ENCODE measurements around the gene TBXAS1. TPM values are rescaled to one million over a fixed set of nuclear protein-coding genes. Genes with fewer than 3 reads are reported as not detected.
"Not testable (repeated sequence)": the region's sequence is repeated elsewhere in the genome, so short reads cannot be mapped to it uniquely, and the experiment has no call there.

Gene TBXAS1
- total RNA-seq, 1 donor from 2014 or later = 3.8 TPM

DNA sequence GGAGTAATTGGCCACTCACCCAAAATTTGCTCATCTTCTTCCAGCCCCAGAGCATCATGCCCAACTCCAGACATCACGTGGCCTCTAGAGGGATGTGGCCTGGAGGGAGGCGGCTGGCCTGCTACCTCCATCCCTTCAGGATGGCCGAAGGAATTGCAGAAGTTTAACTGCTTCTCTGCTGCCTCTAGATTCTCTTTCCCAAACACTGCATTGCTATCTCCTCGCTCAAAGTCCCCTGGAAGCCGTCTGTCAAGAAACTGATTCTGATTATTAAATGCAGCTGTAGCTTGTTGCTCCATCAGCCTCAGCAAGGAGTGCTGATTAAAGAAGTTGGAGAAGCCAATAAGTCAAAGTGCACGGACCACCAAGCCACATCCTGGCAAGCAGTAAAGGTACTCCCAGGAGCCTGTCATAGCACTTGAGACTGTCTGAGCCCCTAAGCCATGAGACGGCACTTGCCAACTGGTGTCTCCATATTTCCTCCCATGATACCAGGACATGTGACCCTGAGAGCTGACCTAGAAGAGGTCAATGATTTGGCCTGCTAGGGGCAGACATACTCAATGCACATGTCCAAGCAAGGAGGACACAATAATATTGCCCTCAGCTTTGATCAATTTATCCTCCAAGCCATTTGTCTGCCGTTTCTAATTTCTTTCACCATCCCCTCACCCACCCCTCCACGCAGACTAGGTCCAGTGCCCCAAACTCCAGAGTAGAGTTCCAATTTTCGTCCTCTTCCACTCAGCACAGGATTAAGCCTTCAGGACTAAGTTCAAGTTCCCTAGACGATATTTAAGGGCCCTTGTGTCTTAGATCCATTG, 84.2 kb downstream of the TBXAS1 start:
- intact Hi-C loops (cut with micrococcal nuclease) = loop anchor here (10.0 kb wide), 1 partner anchor 268 kb away; no protein-coding TSS in a partner anchor

DNA sequence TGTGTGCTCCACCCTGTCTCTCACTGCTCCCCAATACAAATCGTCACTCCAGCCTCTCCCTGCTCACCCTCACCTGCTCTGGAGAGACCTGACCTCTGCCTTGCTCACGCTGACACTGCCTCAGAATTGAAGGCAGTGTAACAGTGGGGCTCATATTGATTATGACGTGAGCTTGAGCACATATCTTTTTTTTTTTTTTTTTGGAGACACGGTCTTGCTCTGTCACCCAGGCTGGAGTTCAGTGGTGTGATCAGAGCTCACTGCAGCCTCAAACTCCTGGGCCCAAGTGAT, 84.7 kb downstream of the TBXAS1 start:
- intact Hi-C loops (cut with micrococcal nuclease) = loop anchor here (10.0 kb wide), 1 partner anchor 269 kb away; no protein-coding TSS in a partner anchor

DNA sequence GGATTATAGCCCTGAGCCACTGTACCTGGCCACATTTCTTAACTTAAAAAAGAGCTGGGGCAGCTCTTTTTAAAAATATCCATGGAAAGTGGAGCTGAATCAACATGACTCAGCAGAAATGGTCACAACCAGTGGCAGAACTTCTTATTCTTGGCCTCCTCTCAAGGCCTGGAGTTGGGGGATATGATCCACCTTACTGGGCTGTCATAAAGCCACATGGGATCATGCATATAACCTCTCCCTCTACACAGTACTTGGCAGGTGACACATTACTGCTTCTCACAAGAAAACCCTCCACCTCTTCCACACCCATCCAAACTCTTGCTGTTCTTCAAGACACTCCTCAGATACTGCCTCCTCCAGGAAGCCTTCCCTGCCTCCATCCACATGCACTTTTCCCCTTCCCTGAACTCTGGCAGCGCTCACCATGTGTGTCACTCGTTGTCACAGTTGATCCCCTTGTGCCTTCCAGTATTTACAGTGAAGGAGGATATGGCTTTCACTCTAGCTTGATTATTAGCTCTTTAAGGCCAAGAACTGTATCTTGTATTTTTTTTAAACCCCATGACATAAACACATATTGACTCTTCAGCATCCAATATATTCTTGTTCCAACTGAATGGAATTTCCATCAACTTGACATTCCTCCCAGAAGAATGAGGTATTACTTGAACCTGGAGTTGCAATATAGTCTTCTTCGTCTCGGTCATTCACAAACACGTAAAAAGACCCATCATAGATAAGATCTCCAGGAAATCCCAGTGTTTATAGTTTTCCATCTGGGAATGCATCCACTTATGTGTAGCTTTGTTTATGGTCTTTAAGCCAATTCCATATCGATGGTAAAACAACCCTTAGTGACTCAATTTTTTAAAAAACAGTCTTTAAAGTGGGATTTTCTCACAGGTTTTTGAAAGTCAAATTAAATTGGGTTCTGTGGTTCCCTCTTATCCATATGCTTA, 85.5 kb downstream of the TBXAS1 start:
- intact Hi-C loops (cut with micrococcal nuclease) = loop anchor here (5.0 to 10.0 kb wide), 2 partner anchors 137 to 270 kb away; partner anchors contain the start of gene HIPK2

DNA sequence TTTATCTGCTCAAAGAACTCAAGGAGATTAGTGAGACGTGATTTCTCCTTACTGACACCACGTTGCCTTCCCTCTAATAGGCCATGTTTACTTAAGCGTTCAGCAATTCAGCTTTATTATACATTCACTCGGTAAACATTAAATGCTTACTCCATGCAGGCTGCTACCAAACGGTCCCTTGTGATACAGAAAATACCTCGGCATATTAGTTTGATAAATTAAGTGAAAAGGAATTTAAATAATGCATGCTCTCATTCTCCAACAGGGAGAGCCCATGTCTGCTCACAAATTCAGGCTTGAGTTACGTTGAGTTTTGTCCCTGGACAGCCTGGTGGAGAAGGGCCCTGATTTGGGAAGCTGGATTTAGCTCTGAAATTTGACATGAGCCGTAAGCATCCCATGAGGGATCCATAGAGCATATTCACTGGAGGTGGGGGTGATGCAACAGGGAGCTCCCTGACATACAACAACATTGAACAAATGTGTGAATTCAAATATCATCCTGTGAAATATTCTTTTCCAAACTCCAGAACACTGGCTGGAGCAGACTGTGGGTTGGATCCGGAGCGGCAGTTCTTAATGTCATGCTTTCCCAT, 86.3 kb downstream of the TBXAS1 start:
- intact Hi-C loops (cut with micrococcal nuclease) = loop anchor here (5.0 to 10.0 kb wide), 2 partner anchors 138 to 271 kb away; partner anchors contain the start of gene HIPK2

DNA sequence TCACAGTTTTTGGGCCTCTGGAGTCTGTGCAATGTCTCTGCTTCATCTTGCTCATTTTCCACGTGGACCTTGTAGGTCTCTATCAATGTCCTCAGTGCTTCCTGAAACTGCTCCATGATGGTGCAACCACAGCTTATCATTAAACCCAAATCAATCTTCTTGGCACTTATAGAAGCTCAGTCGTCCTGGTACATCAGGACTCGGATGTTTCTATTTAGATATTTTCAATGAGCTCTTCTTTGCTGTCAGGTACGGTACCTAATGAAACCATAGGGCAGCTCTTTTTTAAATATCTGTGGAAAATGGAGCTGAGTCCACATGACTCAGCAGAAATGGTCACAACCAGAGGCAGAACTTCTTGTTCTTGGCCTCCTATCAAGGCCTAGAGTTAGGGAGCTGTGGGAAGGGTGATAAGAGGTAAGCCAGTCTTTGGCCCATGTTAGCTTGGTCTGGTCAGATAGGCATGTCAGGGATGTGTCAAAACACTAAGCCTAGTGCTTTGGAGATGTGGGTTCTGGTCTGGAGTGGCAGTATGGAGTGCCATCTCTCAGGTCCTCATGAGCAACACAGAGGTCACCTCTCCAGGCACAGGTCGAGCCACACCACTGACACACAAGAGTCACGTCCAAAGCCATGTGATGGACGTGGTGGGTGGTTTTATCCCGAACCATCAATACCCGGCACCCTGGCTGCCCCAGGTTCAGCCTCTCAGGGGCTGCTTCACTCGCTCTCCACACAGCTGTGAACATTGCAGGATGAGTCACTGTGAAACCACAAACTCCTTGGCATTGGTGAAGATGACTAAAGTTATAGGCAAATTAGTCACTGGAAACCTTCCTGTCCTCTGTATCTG, 87.0 kb downstream of the TBXAS1 start:
- intact Hi-C loops (cut with micrococcal nuclease) = loop anchor here (5.0 to 10.0 kb wide), 2 partner anchors 139 to 271 kb away; partner anchors contain the start of gene HIPK2

DNA sequence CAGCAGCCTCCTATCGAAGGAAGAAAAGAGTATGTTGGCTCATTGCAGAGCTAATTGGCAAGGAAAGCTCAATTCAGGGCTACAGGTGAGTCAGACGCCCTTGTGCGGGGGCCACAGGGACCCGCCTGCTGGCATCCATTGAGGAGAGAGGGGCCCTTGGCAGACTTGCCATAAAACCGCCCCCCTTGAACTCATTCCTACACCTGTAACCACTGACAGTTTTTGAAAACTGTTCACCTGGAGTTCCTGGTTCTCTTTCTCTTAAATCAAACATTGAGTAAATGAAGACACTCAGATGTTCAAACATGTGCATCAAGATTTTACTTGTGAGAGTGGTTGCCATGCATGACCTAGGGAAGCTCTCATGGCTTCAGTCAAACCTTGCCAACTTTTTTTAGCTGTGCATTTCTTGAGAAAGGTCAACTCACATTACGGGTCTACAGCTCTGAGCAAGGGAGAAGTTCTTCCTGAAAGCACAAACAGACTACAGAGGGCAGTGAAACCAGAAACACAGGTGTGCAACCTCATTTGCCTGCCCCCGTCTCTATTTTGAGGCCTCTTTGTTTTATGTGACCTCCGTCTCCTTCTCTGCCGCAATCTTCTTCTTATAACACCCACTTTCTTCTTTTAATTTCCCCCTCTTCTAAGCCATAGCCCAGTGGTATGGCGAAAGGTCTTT, 87.8 kb downstream of the TBXAS1 start:
- intact Hi-C loops (cut with micrococcal nuclease) = loop anchor here (5.0 to 10.0 kb wide), 2 partner anchors 140 to 272 kb away; partner anchors contain the start of gene HIPK2

DNA sequence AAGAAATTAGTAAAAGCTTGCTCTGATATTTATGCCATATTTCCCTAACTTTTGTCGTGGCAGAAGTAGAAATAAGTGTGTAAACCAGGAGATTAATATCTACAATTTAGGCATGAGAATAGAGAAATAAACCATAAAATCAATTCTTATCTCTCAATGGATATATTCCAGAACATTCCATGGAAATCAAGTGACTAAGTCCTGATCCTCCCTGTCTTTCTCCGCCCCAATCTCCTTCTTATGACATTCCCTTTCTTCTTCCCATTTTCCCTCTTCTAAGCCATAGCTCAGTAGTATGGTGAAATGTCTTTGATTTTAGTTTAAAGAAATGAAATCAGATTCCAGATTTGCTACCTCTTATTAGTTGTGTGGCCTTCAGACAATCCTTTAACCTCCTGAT, 88.8 kb downstream of the TBXAS1 start:
- intact Hi-C loops (cut with micrococcal nuclease) = loop anchor here (5.0 to 10.0 kb wide), 2 partner anchors 141 to 273 kb away; partner anchors contain the start of gene HIPK2

DNA sequence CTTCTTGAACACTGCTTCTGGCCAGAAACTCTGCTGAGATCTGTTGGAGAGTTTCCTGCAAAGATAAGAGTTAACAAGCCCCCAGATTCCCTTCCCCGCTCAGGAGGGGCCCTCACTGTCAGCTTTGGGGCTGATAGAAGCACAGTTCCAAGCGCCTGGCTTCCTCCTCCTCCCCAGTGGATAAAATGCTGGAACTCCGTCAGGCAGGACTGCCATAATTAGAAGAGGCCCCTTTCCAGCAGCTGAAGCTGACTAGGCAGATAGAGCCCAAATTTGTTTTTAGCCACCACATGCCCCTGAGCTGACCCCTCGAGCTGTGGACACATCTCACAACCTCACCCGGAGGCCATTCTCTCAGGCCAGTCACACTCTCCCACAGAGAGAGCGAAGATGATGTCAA, 89.4 kb downstream of the TBXAS1 start:
- intact Hi-C loops (cut with micrococcal nuclease) = loop anchor here (5.0 to 10.0 kb wide), 2 partner anchors 141 to 274 kb away; partner anchors contain the start of gene HIPK2

DNA sequence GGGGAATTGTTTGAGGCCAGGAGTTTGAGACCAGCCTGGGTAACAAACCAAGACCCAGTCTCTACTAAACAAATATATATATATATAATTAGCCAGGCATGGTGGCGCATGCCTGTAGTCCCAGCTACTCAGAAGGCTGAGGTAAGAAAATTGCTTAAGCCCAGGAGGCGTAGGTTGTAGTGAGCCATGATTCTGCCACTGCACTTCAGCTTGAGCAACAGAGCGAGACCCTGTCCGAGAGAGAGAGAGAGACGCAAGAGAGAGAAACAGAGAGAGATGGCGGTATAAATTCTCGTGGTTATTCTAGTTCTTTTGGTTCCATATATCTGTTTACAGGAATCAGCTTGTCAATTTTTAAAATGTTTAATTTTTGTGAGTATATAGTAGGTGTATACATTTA, 94.0 kb downstream of the TBXAS1 start:
- intact Hi-C loops (cut with micrococcal nuclease) = no loop called here

DNA sequence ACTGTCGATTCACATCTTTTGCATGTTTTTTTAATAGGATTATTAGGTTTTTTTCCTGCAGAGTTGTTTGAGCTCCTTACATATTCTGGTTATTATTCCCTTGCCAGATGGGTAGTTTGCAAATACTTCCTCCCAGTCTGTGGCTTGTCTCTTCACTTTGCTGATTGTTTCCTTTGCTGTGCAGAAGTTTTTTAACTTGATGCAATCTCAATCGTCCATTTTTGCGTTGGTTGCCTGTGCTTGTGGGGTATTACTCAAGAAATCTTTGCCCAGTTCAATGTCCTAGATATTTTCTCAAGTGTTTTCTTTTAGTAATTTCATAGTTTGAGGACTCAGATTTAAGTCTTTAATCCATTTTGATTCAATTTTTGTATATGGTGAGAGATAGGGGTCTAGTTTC, 95.4 kb downstream of the TBXAS1 start:
- intact Hi-C loops (cut with micrococcal nuclease) = no loop called here

DNA sequence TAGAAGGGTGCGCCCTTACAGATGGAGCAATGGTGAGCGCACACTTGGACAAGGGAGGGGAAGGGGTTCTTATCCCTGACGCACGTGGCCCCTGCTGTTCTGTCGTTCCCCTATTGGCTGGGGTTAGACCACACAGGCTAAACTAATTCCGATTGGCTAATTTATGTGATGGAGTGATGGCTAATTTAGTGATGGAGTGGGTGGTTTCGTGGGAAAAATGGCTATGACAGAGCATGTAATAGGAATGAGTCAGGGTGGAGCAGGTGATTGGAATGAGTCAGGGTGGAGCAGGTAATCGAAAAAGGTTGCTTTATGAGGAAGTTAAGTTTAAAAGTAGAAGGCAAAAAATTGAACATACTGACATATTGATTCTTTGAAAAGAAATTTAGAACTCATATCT, 100.2 kb downstream of the TBXAS1 start:
- intact Hi-C loops (cut with micrococcal nuclease) = not testable (repeated sequence)

DNA sequence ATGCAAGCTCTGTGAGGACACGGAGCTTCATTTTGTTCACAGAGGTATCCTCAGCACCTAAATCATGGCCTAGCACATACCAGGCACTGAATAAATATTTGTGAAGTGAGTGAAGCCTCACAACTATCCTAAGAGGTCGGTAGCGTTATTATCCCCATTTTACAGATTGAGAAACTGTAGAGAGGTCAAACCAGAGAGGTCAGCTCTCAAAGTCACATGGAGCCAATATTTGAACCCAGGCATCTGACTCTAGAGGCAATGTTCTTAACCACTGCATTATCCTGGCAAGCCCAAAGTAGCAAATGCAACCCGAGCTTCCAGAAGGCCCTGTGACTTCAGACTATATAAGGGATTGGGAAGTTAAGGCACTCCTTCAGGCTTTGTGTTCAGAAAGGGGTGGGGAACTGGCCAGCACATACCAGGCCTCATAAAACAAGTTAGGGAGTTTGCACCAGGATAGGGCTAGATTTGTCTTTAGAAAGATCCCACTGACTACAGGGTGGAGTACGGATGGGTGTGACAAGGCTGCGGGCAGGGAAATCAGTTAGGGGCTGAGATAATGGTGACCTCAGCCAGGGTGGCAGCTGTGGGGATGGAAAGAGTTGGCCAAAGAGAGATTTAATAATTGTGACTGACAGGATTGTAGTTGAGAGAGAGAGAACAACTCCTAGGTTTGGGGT, 101.4 kb downstream of the TBXAS1 start:
- intact Hi-C loops (cut with micrococcal nuclease) = no loop called here

DNA sequence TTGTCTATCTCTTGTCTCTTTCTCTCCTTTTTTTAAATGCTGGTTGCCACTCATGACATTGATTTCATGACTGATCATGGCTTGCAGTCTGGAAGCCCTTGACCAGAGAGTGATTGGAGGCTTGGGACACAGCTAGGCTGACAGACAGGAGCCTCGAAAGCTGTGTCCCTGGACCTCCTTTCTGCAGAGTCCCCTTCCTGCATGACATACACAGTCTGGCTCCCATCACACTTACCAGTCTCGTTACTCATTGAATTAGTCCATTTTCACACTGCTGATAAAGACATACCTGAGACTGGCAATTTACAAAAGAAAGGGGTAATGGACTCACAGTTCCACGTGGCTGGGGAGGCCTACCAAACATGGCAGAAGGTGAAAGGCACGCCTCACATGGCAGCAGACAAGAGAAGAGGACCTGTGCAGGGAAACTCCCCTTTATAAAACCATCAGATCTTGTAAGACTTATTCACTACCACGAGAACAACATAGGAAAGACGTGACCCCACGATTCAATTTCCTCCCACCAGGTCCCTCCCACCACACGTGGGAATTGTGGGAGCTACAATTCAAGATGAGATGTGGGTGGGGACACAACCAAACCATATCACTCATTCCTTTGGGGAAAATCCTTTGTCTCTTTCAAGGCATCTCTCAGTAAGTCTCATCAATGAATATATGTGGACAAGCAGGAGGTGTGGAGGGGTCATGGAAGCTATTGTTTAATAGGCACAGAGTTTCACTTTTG, 102.3 kb downstream of the TBXAS1 start:
- intact Hi-C loops (cut with micrococcal nuclease) = no loop called here

DNA sequence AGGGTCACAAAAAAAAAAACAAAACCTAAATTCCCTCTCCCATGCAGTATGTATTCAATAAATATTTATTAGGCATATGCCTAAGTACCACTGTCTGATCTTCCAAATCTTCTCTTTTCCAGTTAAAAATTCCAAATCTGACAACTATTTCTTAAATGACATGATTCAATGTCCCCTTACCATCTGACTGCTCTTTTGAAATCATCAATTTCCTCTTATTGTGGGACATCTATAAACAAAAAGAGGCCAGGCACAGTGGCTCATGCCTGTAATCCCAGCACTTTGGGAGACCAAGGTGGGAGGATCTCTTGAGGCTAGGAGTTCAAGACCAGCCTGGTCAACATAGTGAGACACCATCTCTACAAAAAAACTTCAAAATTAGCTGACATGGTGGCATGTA, 103.5 kb downstream of the TBXAS1 start:
- intact Hi-C loops (cut with micrococcal nuclease) = no loop called here

DNA sequence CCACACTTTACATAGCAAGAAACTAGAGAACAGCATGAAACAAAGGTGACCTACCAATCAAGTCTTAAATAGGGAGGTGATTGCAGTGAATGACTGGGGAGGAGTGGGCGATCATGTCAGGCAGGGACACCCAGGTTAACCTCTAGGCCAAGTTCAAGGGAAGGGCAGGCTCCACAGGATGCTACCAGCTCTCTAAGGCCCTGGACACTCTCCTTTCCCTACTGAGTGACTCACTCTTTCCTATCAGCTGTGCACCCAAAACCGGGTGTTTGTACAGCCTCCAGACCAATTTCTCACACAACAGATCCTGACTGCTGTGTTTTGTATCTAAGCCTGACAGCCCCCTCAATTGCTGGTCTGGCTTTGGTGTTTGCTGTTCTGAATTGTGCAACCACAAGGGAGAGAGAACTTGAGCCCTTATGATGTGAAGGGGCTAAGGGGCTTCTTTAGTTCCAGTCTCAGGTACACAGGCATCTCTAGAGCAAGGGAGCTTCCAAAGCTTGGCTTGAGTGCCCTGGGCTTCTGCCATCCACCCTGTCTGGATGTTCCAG, 107.8 kb downstream of the TBXAS1 start:
- intact Hi-C loops (cut with micrococcal nuclease) = no loop called here

DNA sequence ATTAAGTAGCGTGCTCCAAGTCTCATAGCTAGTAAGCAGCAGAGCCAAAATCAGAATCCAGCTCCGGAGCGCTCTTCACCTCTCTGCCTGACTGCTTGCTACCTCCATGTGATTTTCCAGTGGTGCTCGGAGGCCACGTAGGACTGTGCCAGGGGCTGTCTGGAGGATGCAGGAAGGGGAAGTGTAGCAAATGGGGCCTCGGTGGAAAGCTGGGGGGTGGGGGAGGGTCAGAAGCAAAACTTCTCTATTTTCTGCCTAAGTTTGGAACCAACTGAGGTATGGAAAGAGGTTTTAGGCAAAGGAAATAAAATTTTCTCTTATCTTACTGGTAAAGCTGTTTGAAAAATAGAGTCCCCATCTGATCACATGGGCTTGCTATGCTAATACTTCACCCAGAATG, 108.7 kb downstream of the TBXAS1 start:
- intact Hi-C loops (cut with micrococcal nuclease) = no loop called here

DNA sequence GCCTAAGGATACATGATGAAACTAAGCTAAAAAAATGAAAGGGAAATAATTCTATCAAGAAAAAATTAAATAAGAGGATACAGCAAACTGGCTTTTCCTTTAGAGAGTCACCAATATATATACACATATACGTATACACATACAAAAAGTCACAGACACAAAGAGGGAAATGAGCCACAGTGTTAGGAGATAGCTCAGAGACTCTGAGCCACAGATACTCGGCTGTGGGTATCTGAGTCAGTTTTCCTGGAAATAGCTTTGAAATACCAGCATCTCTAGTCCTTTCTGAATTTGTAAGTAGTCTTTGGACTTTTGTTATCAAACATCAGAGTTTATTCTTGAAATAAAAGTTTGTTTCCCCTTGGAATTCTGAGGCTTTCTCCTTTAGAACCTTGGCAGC, 111.8 kb downstream of the TBXAS1 start:
- intact Hi-C loops (cut with micrococcal nuclease) = no loop called here

DNA sequence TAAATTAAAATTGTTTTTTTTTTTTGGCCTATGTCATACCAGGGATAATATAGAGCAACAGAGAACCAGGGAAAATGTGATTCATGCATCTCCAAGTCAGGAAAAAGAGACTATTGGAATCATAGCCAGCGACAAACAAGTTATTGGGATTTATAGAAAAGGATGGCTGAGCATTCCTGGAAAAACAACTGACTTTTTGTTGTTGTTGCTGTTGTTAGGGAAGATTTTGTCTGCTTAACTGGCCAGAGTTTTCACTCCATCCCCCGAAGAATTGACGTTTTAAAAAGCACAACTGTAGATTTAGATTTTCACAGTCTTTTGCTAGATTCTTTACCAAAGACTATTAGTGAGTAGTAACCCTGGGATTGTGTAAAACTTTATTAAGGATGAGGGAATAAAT, 112.4 kb downstream of the TBXAS1 start:
- intact Hi-C loops (cut with micrococcal nuclease) = no loop called here

All from T-helper 2 cell treated with Interferon-gamma antibody and Interleukin-4, amounts not matched to agents 100 ng/mL and 5 ng/mL, for 36 hours (primary cell).